ENCODE measurements around the gene MATN3. TPM values are rescaled to one million over a fixed set of nuclear protein-coding genes. Genes with fewer than 3 reads are reported as not detected.

MATN3 gene
- not detected in 2 replicates for total RNA-seq (2014; rRNA removed; shearing (Covaris generic))
- total RNA-seq (2022), result not detected in 2 replicates
- Bru-seq, nascent RNA, result percentile 6 among the genes with signal in this experiment
- percentile 6 among the genes with signal in this experiment for BruChase-seq, experiment 1, labeled RNA remaining after a 6-hour chase
- percentile 9 among the genes with signal in this experiment for BruChase-seq, experiment 2, labeled RNA remaining after a 2-hour chase
- long read RNA-seq, result 0 reads

DNA sequence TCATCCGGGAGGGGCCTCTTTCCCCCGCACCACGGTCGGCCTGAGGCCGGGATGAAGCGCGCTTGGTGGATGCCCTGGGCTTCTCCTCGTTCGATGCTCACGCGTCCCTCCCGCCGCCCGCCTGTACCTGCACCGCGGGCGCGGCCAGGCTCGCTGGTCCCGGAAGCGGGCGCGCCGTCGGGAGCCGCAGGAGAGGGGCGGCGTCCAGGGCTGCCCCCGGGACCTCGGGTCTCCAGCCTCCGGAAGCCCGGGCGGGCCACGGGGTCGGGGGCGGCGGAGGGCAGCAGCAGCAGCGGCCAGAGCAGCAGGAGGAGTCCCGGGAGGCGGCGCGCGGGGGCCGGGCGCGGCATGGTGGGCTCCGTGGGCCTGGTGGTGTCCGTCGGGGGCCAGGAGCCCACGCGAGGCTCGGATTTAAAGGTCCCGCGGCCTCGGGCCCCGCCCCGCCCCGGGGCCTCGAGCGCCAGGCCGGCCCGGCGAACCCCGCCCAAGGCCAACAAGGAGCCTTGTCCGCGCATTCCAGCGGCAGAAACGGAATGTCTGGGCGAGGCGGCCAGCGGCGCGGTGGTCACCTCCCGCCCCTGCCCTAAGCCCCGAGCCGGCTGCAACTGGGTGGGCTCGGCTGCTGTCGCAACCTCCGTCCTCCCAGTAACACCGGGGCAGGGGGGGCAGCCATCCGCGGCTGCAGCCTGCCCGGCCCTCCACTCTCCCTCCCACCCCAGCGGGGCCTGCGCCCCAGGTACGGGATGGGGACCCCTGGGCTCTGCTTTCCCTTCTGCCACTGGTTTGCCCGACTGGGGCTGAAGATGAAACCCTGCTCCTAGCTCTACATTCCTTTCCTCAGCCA, at the start of gene MATN3:
Gene MATN3 (minus strand): TSS at position 387 of the 844 bp plus-strand sequence. CDS start 37 bp downstream, at position 350.
- Histone ChIP-seq H3K4me2 (ENCODE audit: low read length) (no peak within 1 kb of the TSS), H2AFZ (ENCODE audit: low read length) (no peak within 1 kb of the TSS), H3K9me3 (ENCODE audit: low read length) (no peaks in the 10 kb centered on the region), H3K9me2 (ENCODE audit: insufficient read depth, low read length) (no peaks in the 10 kb centered on the region), H3K27ac (ENCODE audit: low read depth, low read length, poor library complexity, severe bottlenecking) (no peak within 1 kb of the TSS), H3K79me2 (ENCODE audit: insufficient read depth, low read depth, low read length) (no peaks in the 10 kb centered on the region), H3K4me3 (ENCODE audit: low read depth, low read length, poor library complexity, severe bottlenecking) (no peak within 1 kb of the TSS), H3K36me3 (ENCODE audit: insufficient read depth, low read length) (no peaks in the 10 kb centered on the region), H4K20me1 (ENCODE audit: insufficient read depth, low read length) (no peaks in the 10 kb centered on the region), H3K4me1 (ENCODE audit: insufficient read depth, low read length, poor library complexity, severe bottlenecking) (no peaks in the 10 kb centered on the region)
- intact Hi-C loops (cut with micrococcal nuclease; ENCODE audit: unreplicated experiment), result no loop called here
- POLR2A ChIA-PET, result no interaction called here
- no peak for TF ChIP-seq EZH2phosphoT487 (IDR thresholded peaks at IDR 0.05; ENCODE audit: borderline replicate concordance, low read depth, low read length)
- TF ChIP-seq, protein P1, sequence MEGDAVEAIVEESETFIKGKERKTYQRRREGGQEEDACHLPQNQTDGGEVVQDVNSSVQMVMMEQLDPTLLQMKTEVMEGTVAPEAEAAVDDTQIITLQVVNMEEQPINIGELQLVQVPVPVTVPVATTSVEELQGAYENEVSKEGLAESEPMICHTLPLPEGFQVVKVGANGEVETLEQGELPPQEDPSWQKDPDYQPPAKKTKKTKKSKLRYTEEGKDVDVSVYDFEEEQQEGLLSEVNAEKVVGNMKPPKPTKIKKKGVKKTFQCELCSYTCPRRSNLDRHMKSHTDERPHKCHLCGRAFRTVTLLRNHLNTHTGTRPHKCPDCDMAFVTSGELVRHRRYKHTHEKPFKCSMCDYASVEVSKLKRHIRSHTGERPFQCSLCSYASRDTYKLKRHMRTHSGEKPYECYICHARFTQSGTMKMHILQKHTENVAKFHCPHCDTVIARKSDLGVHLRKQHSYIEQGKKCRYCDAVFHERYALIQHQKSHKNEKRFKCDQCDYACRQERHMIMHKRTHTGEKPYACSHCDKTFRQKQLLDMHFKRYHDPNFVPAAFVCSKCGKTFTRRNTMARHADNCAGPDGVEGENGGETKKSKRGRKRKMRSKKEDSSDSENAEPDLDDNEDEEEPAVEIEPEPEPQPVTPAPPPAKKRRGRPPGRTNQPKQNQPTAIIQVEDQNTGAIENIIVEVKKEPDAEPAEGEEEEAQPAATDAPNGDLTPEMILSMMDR (conservative IDR thresholded peaks at IDR 0.05; ENCODE audit: low read length), result no peak
- CTCF ChIA-PET (ENCODE audit: unreplicated experiment), result no interaction called here
- DNase-seq (ENCODE audit: low spot score), result no peak
- BruUV-seq (replicated peaks), result no TSS peak

- Histone ChIP-seq H3K9me2 (ENCODE audit: insufficient read depth, low read length) (no peaks in the 10 kb centered on the region), H3K9me3 (ENCODE audit: low read length) (no peaks in the 10 kb centered on the region), H3K36me3 (ENCODE audit: insufficient read depth, low read length) (no peaks in the 10 kb centered on the region), H3K27ac (ENCODE audit: low read depth, low read length, poor library complexity, severe bottlenecking) (no peak overlapping the region), H3K79me2 (ENCODE audit: insufficient read depth, low read depth, low read length) (no peaks in the 10 kb centered on the region), H3K4me2 (ENCODE audit: low read length) (no peak overlapping the region), H3K4me1 (ENCODE audit: insufficient read depth, low read length, poor library complexity, severe bottlenecking) (no peaks in the 10 kb centered on the region), H2AFZ (ENCODE audit: low read length) (no peak overlapping the region), H3K4me3 (ENCODE audit: low read depth, low read length, poor library complexity, severe bottlenecking) (no peak overlapping the region), H4K20me1 (ENCODE audit: insufficient read depth, low read length) (no peaks in the 10 kb centered on the region)
- no peak for DNase-seq (ENCODE audit: low spot score)
- ChIA-PET POLR2A (interaction anchor here (2.0 kb wide), 1 partner anchor 10 kb away, joined by 10 read pairs; the partner anchor contains the start of gene LAPTM4A), CTCF (ENCODE audit: unreplicated experiment) (interaction anchor here (1.0 kb wide), 1 partner anchor 10 kb away, joined by 4 read pairs; the partner anchor contains the start of gene LAPTM4A)
- intact Hi-C loops (cut with micrococcal nuclease; ENCODE audit: unreplicated experiment), result no loop called here
- no TSS peak for BruUV-seq (replicated peaks)
- no peak for TF ChIP-seq EZH2phosphoT487 (IDR thresholded peaks at IDR 0.05; ENCODE audit: borderline replicate concordance, low read depth, low read length)
- TF ChIP-seq, protein P1 (conservative IDR thresholded peaks at IDR 0.05; ENCODE audit: low read length), result no peak
These were observed 49.5 kb upstream of the MATN3 start for GRCh38 chr2:20061940-20062339.
